GM12878 (cell line): ENCODE data around the gene SLC44A4. TPM values are rescaled to one million over a fixed set of nuclear protein-coding genes. Genes with fewer than 3 reads are reported as not detected.
A peak's percentile ranks its signal among the peaks of the same experiment; 100 is the strongest.
"Not testable (repeated sequence)": the region's sequence is repeated elsewhere in the genome, so short reads cannot be mapped to it uniquely, and the experiment has no call there.

Source experiments
- ATAC-seq: fragments of 200-7000 bp; cut with Tn5 transposase; 3 replicates; pipeline ENCODE4 v1.9.1; 2020; ENCODE audit warnings: mild to moderate bottlenecking, moderate library complexity
- BruUV-seq: library from RNA; stranded (reverse); fragments of 400-500 nt; replicated peaks from 2 replicates; lab custom pipeline; 2021; lab: Mats Ljungman, UMichigan
- CTCF ChIA-PET: fragments of 300-600 bp; sonication (Branson Sonifier 250); formaldehyde crosslinking; extraction: SDS; loops from one replicate; lab custom pipeline; 2021; ENCODE audit warnings: inconsistent platforms; lab: Yijun Ruan, JAX
- POLR2A ChIA-PET: fragments of 350-600 bp; formaldehyde crosslinking; extraction: SDS; loops from one replicate; lab custom pipeline; 2021; ENCODE audit warnings: inconsistent platforms; lab: Charles Lee
- RAD21 ChIA-PET: fragments of 300-600 bp; sonication (Branson Sonifier 250); formaldehyde crosslinking; loops from one replicate; lab custom pipeline; 2023; ENCODE audit warnings: antibody characterized with exemption; ENCODE audit not compliant: unreplicated experiment; lab: Charles Lee
- SMC1A ChIA-PET: fragments of 300-600 bp; sonication (Branson Sonifier 250); formaldehyde crosslinking; loops from one replicate; lab custom pipeline; 2023; ENCODE audit not compliant: unreplicated experiment, uncharacterized antibody; lab: Charles Lee
- DNase-seq: peaks from one replicate; pipeline ENCODE4 v3.0.0-alpha.2; 2011; ENCODE audit warnings: low read depth, low spot score
- FAIRE-seq: peaks from 3 replicates; lab custom pipeline; 2011; peaks lifted over from hg19 to GRCh38; lab: Jason Lieb, UNC
- H2AFZ ChIP-seq: 2 replicates; pipeline ENCODE4 v1.6.0; 2011; ENCODE audit warnings: low read depth, low read length, control low read depth; ENCODE audit not compliant: control insufficient read depth
- H3K27ac ChIP-seq: 2 replicates; pipeline ENCODE4 v1.5.1; 2011; ENCODE audit warnings: control low read depth; ENCODE audit not compliant: control insufficient read depth, insufficient read depth
- H3K27me3 ChIP-seq, 2 experiments: replicated peaks in 1 of 2; 2 replicates each; pipeline versions ENCODE4 v1.6.0 to v1.6.1; 2011; ENCODE audit warnings: low read length in 1 of 2; ENCODE audit not compliant: control insufficient read depth in 2 of 2, insufficient read depth in 2 of 2
- H3K36me3 ChIP-seq, 2 experiments: 2 replicates each; pipeline ENCODE4 v1.5.1; 2011; ENCODE audit warnings: low read length in 1 of 2; ENCODE audit not compliant: control insufficient read depth in 2 of 2, insufficient read depth in 2 of 2
- H3K4me1 ChIP-seq: 2 replicates; pipeline ENCODE4 v1.6.1; 2011; ENCODE audit warnings: mild to moderate bottlenecking, low read length, moderate library complexity, mixed read lengths; ENCODE audit not compliant: control insufficient read depth, insufficient read depth
- H3K4me2 ChIP-seq: 2 replicates; pipeline ENCODE4 v1.6.0; 2011; ENCODE audit warnings: control low read depth; ENCODE audit not compliant: control insufficient read depth, insufficient read depth
- H3K4me3 ChIP-seq: fragments of 200-600 bp; sonication (generic); 2 replicates; pipeline ENCODE4 v1.5.1; 2016
- H3K79me2 ChIP-seq: 2 replicates; pipeline ENCODE4 v1.6.0; 2011; ENCODE audit warnings: low read length; ENCODE audit not compliant: control insufficient read depth, insufficient read depth
- H3K9ac ChIP-seq: 2 replicates; pipeline ENCODE4 v1.8.0; 2011; ENCODE audit warnings: low read length, control low read depth, mixed read lengths; ENCODE audit not compliant: control insufficient read depth, insufficient read depth
- H3K9me3 ChIP-seq: replicated peaks from 3 replicates; pipeline ENCODE4 v1.5.1; 2011; ENCODE audit warnings: mild to moderate bottlenecking, low read length; ENCODE audit not compliant: control insufficient read depth, insufficient read depth
- H4K20me1 ChIP-seq: 2 replicates; pipeline ENCODE4 v1.6.0; 2011; ENCODE audit not compliant: control insufficient read depth, insufficient read depth
- ATF7 ChIP-seq: fragments of 450-650 bp; IDR thresholded peaks from 2 replicates; pipeline ENCODE4 v1.6.1; 2016; ENCODE audit warnings: low read depth, mild to moderate bottlenecking
- BHLHE40 ChIP-seq, 2 experiments: fragments of 450-650 bp in 1 of 2; IDR thresholded peaks; 2 replicates each; pipeline ENCODE4 v1.6.1; 2011 to 2017; ENCODE audit warnings: low read depth in 2 of 2, borderline replicate concordance in 1 of 2, improper control_type of control experiment in 1 of 2, low read length in 1 of 2, mild to moderate bottlenecking in 1 of 2
- CHD4 ChIP-seq: fragments of 200-600 bp; sonication (generic); IDR thresholded peaks from 2 replicates; pipeline ENCODE4 v1.6.1; 2016; ENCODE audit warnings: mild to moderate bottlenecking
- EP300 ChIP-seq, 2 experiments: fragments of 150-350 bp in 1 of 2; IDR thresholded peaks; 2 replicates each; pipeline ENCODE4 v1.6.1; 2011 to 2012; ENCODE audit warnings: low read depth in 2 of 2, low read length in 2 of 2, borderline replicate concordance in 1 of 2, improper control_type of control experiment in 1 of 2, inconsistent platforms in 1 of 2; ENCODE audit not compliant: control insufficient read depth in 1 of 2
- FOS ChIP-seq: IDR thresholded peaks from 3 replicates; pipeline ENCODE4 v1.6.1; 2011; ENCODE audit warnings: borderline replicate concordance; ENCODE audit not compliant: insufficient read length; ENCODE audit errors: extremely low read depth
- HDGF ChIP-seq: fragments of 450-650 bp; IDR thresholded peaks from 2 replicates; pipeline ENCODE4 v1.6.1; 2016; ENCODE audit warnings: antibody characterized with exemption
- IKZF1 ChIP-seq: fragments of 450-650 bp; conservative IDR thresholded peaks from 2 replicates; pipeline ENCODE4 v1.6.1; 2017; ENCODE audit warnings: antibody characterized with exemption, mild to moderate bottlenecking
- JUNB ChIP-seq: IDR thresholded peaks from 2 replicates; pipeline ENCODE4 v1.6.1; 2016; ENCODE audit warnings: antibody characterized with exemption, mild to moderate bottlenecking
- MTA2 ChIP-seq: fragments of 450-650 bp; IDR thresholded peaks from 2 replicates; pipeline ENCODE4 v1.6.1; 2016; ENCODE audit warnings: low read depth, mild to moderate bottlenecking, moderate library complexity
- NBN ChIP-seq: fragments of 450-650 bp; IDR thresholded peaks from 2 replicates; pipeline ENCODE4 v1.6.1; 2016
- NR2C1 ChIP-seq: fragments of 450-650 bp; IDR thresholded peaks from 2 replicates; pipeline ENCODE4 v1.6.1; 2017; ENCODE audit warnings: antibody characterized with exemption, mild to moderate bottlenecking, moderate library complexity
- NR2C2 ChIP-seq: IDR thresholded peaks from 2 replicates; pipeline ENCODE4 v1.6.1; 2011; ENCODE audit warnings: borderline replicate concordance, low read depth; ENCODE audit not compliant: control insufficient read depth, insufficient read length
- NRF1 ChIP-seq: conservative IDR thresholded peaks from 2 replicates; pipeline ENCODE4 v1.6.1; 2011; ENCODE audit warnings: mild to moderate bottlenecking, low read depth, low read length, improper control_type of control experiment
- PAX8 ChIP-seq: fragments of 450-650 bp; IDR thresholded peaks from 2 replicates; pipeline ENCODE4 v1.6.1; 2017; ENCODE audit warnings: mild to moderate bottlenecking, moderate library complexity
- PML ChIP-seq: IDR thresholded peaks from 2 replicates; pipeline ENCODE4 v1.6.1; 2012; ENCODE audit warnings: low read length, inconsistent platforms
- POLR2A ChIP-seq: IDR thresholded peaks from 2 replicates; pipeline ENCODE4 v1.6.1; 2011; ENCODE audit warnings: low read depth, mild to moderate bottlenecking, low read length
- POLR2AphosphoS2 ChIP-seq: IDR thresholded peaks from 2 replicates; pipeline ENCODE4 v1.6.1; 2011; ENCODE audit warnings: low read depth, mild to moderate bottlenecking, low read length, improper control_type of control experiment, moderate library complexity
- SRF ChIP-seq, 2 experiments: IDR thresholded peaks; 2 replicates each; pipeline ENCODE4 v1.6.1; 2011; ENCODE audit warnings: low read depth in 2 of 2, low read length in 2 of 2, mild to moderate bottlenecking in 1 of 2, moderate library complexity in 1 of 2
- ZBED1 ChIP-seq: IDR thresholded peaks from 2 replicates; pipeline ENCODE4 v1.6.1; 2016; ENCODE audit warnings: borderline replicate concordance
- ZNF207 ChIP-seq: fragments of 450-650 bp; IDR thresholded peaks from 2 replicates; pipeline ENCODE4 v1.6.1; 2014; ENCODE audit warnings: antibody characterized with exemption, mild to moderate bottlenecking, borderline replicate concordance
- ZSCAN29 ChIP-seq: fragments of 450-650 bp; IDR thresholded peaks from 2 replicates; pipeline ENCODE4 v1.6.1; 2017; ENCODE audit warnings: mild to moderate bottlenecking, moderate library complexity
- WGBS: methylation state at CpG from one replicate; pipeline ENCODE4 v1.1.6; 2016; ENCODE audit warnings: low lambda C conversion rate; ENCODE audit not compliant: insufficient replicate concordance, insufficient coverage; ENCODE audit errors: missing lambda C conversion rate; 5-methylcytosine and 5-hydroxymethylcytosine counted together
- in situ Hi-C: fragments of 300-500 bp; cut with MboI; formaldehyde crosslinking; loops from 9 replicates; pipeline ENCODE4 v1.14.3; 2018; ENCODE audit warnings: mixed read lengths
- intact Hi-C: fragments of 100-400 bp; cut with micrococcal nuclease; formaldehyde crosslinking; loops from one replicate; pipeline ENCODE4 v1.14.2; 2022; ENCODE audit not compliant: unreplicated experiment
- polyA plus RNA-seq, 11 experiments: library from polyadenylated mRNA; depleted of rRNA in 4 of 11; unstranded in 6 of 11; stranded (reverse) in 5 of 11; fragments of >200 nt; fragmentation: Nextera tagmentation in 4 of 11; fragmentation: Illumina TruSeq in 1 of 11; extraction: Ambion mirVana in 4 of 11; extraction: Trizol in 1 of 11; gene quantifications; 1 replicate in 1 of 11; 2 replicates in 10 of 11; pipeline versions ENCODE4 v1.2.1 to v1.2.3, GENCODE V29; 2011 to 2016; ENCODE audit warnings: inconsistent platforms in 2 of 11, missing spikeins in 2 of 11, low read depth in 1 of 11
- total RNA-seq, 4 experiments: library from RNA; depleted of rRNA in 3 of 4; stranded (reverse); fragments of >200 nt in 3 of 4; fragmentation: Illumina TruSeq in 1 of 4; extraction: Trizol in 1 of 4; gene quantifications; 2 replicates each; pipeline versions ENCODE4 v1.2.1 to v1.2.3, GENCODE V29; 2013 to 2021
- TF ChIP-seq, protein P1 (sequence below): IDR thresholded peaks from 2 replicates; pipeline ENCODE4 v1.6.1; 2011; ENCODE audit warnings: mild to moderate bottlenecking, low read depth, low read length, moderate library complexity; ENCODE audit not compliant: insufficient replicate concordance

Gene SLC44A4
- total and polyA plus RNA-seq, 10 of the 15 experiments (the other 5 are each of a cell fraction or from before 2014, with no cell fraction given), result 0.04 to 0.24 (median 0.15) TPM; not detected in 3

DNA sequence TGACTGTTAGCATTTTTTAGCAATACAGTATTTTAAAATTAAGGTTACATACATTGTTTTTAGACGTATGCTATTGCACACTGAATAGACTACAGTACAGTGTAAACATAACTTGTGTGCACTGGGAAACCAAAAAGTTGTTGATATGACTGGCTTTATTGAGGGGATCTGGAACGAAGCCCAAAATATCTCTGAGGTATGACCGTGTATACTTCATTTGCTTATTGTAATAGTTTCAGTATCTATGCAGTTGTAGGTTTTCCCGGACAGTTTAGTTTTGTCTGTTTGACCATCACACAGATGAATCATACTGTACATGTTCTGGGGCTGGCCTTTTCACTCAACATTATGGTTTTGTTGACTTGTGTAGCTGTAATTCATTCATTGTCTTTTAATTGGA, 30.0 kb upstream of the SLC44A4 start (continued):
- TF ChIP-seq BHLHE40 (IDR thresholded peaks at IDR 0.05; ENCODE audit: borderline replicate concordance in 1 of 2, low read depth in 2 of 2, low read length in 1 of 2), result no peak; a peak in 1 of 4 replicates
- TF ChIP-seq CHD4, result no peak
- no peak for TF ChIP-seq FOS
- no peak for TF ChIP-seq NR2C1
- TF ChIP-seq POLR2A, result no peak
- TF ChIP-seq POLR2AphosphoS2, result no peak
- TF ChIP-seq ATF7, result peak; percentile 46; the same call in 1 of the 2 replicates
- no peak for TF ChIP-seq ZNF207
- no peak for TF ChIP-seq NRF1
- TF ChIP-seq MTA2, result no peak
- no peak for TF ChIP-seq NBN
- peak in 1 of 2 experiments; percentile 51; a peak in 1 of 4 replicates for TF ChIP-seq EP300 (IDR thresholded peaks at IDR 0.05; ENCODE audit: borderline replicate concordance in 1 of 2, control insufficient read depth in 1 of 2, low read depth in 2 of 2, low read length in 2 of 2)
- TF ChIP-seq NR2C2, result no peak
- TF ChIP-seq, protein P1, sequence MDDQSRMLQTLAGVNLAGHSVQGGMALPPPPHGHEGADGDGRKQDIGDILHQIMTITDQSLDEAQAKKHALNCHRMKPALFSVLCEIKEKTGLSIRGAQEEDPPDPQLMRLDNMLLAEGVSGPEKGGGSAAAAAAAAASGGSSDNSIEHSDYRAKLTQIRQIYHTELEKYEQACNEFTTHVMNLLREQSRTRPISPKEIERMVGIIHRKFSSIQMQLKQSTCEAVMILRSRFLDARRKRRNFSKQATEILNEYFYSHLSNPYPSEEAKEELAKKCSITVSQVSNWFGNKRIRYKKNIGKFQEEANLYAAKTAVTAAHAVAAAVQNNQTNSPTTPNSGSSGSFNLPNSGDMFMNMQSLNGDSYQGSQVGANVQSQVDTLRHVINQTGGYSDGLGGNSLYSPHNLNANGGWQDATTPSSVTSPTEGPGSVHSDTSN, result no peak
- TF ChIP-seq IKZF1, result no peak
- TF ChIP-seq PAX8, result no peak
- no peak for TF ChIP-seq SRF (IDR thresholded peaks at IDR 0.05; ENCODE audit: low read depth in 2 of 2, low read length in 2 of 2)
- peak; percentile 75; the same call in 1 of the 2 replicates for TF ChIP-seq ZBED1
- no peak for TF ChIP-seq PML
- no peak for TF ChIP-seq HDGF
- TF ChIP-seq ZSCAN29, result no peak
- TF ChIP-seq JUNB, result peak; percentile 94
- TF ChIP-seq, all 136 proteins: peak for 19

DNA sequence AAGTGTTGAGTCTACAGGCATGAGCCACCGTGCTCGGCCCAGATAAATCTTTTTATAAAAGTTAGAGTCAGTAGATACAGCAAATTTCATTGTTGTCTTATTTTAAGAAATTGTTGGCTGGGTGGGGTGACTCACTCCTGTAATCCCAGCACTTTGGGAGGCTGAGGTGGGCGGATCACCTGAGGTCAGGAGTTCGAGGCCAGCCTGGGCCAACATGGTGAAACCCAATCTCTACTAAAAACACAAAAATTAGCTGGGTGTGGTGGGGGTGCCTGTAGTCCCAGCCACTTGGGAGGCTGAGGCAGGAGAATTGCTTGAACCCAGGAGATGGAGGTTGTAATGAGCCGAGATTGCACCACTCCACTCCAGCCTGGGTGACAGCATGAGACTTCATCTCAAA, 29.5 kb upstream of the SLC44A4 start:
- in situ Hi-C loops, BruUV-seq, H2AFZ ChIP-seq, H3K27me3 ChIP-seq, H3K4me2 ChIP-seq, H3K36me3 ChIP-seq, H3K9ac ChIP-seq, H3K9me3 ChIP-seq, H3K4me3 ChIP-seq, H4K20me1 ChIP-seq, SMC1A ChIA-PET, RAD21 ChIA-PET, H3K79me2 ChIP-seq, H3K27ac ChIP-seq, ATAC-seq, DNase-seq, FAIRE-seq: not testable (repeated sequence)
- H3K4me1 ChIP-seq, result peaks cover 25% of the 10 kb centered on the region
- ChIA-PET CTCF (interaction anchor here (1.5 kb wide), 1 partner anchor 14 kb away, joined by 3 read pairs; no protein-coding TSS in a partner anchor), POLR2A (interaction anchor here (0.8 kb wide), 1 partner anchor 679 kb away, joined by 4 read pairs; no protein-coding TSS in a partner anchor)
- intact Hi-C loops, result loop anchor here (10.0 kb wide), 1 partner anchor 363 kb away; the partner anchor contains the start of genes ATP6V1G2, DDX39B and NFKBIL1
- WGBS, result 55% methylated on average over 4 of the region's 5 CpGs
